Measurements from ENCODE around the gene ZYG11A. TPM values are rescaled to one million over a fixed set of nuclear protein-coding genes. Genes with fewer than 3 reads are reported as not detected.
"Not testable (repeated sequence)": the region's sequence is repeated elsewhere in the genome, so short reads cannot be mapped to it uniquely, and the experiment has no call there.

Gene ZYG11A
- 0.47 TPM for total RNA-seq

DNA sequence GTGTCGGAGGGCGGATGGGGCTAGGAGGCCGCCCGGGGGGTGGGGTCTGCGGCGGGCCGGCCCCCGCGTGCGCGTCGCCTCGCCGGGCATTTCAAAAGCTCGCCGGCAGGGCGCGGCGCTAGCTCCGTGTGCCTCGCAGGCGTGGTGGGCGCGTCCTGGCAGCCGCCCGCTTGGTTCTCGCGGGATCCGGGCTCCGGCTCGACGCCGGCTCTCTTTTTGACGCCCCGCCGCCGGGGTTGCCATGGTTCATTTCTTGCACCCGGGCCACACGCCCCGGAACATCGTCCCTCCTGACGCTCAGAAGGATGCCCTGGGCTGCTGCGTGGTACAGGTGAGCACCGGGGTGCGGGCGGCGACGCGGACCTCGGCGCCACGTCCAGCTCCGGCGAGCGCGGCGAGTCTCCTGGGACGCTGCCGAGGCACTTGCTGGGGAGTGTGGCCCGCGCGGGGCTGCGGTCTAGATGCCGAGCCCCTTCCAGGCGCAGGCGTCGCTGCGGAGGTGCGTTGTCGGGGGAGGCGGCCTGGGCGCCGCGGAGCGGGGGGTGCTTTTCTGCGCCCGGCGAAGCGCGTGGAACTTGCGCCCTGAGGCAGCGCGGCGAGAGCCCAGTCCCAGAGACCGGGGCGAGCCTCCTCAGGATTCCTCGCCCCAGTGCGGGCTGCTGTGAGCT, at the start of gene ZYG11A:
ZYG11A (plus strand) TSS at position 118 of the 668 bp plus-strand sequence; CDS start at position 242, 124 bp downstream.
- DNase-seq: no peak

DNA sequence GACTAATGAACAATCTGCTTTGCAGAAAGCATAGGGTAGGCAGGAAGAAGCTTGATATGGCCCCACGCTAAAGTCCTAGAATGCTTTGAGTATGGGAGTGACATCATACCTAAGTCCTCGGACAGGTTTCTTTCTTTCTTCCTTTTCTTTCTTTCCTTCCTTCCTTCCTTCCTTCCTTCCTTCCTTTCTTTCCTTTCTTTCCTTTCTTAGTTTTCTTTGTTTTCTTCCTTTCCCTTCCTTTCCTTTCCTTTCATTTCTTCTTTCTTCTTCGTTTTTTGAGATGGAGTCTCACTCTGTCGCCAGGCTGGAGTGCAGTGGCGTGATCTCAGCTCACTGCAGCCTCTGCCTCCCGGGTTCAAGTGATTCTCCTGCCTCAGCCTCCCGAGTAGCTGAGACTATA, 48.8 kb upstream of the ZYG11A start:
- not testable (repeated sequence) for DNase-seq

DNA sequence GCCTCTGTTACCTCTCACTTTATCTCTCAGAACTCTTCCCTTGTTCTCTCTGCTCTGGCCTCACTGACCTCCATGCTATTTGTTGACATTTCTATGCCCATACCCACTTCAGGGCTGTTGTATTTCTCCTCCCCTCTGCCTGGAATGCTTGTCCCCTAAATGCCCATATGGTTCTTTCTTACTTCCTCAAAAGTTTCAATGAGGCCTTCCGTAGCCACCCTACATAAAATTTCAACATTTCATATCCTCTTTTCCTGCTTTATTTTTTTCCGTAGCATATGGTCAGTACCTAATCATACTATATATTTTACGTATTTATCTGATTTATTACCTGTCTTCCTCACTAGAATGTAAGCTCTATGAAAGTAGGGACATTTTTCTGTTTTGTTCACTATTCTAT, 47.1 kb upstream of the ZYG11A start:
- DNase-seq: no peak

DNA sequence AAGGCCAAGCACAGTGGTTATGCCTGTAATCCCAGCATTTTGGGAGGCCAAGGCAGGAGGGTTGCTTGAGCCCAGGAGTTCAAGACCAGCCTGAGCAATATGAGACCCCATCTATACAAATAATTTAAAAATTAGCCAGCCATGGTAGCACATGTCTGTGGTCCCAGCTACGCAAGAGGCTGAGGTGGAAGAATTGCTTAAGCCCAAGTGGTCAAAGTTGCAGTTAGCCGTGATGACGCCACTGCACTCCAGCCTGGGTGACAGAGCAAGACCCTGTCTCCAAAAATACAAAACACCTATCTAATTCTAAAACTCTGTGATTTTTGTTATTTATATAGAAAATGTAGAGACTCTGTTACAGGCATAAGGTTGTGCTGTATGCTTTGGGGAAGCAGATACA, 44.2 kb upstream of the ZYG11A start:
- no peak for DNase-seq

DNA sequence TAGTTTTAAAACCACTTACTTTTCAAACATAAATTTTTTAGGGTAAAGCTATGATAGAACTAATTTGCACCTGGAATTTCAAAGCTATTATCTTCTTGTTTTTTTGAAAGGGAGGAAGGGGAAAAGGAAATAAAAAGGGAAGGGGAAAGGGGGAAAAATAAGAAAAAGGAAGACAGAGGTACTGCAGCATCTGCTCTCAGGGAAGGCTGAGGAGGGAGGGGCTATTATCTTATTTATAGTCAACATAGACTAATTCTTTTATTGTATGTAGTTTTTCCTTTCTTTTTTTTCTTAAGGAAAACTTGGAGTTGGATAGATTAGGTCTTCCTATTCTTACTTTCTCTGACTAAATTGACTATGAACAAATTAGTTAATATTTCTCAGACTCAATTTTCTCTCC, 41.5 kb upstream of the ZYG11A start:
- DNase-seq: no peak

DNA sequence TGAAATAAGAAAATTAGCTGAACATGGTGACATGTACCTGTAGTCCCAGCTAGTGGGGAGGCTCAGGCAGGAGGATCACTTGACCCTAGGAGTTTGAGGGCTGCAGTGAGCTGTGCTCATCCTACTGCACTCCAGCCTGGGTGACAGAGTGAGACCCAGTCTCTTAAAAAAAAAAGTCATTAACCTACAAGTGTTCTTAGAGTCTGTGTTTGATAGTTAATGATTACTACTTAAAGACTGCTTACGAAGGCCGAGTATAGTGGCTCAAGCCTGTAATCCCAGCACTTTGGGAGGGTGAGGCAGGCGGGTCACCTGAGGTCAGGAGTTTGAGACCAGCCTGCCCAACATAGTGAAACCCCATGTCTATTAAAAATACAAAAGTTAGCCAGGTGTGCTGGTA, 38.5 kb upstream of the ZYG11A start:
- not testable (repeated sequence) for DNase-seq

DNA sequence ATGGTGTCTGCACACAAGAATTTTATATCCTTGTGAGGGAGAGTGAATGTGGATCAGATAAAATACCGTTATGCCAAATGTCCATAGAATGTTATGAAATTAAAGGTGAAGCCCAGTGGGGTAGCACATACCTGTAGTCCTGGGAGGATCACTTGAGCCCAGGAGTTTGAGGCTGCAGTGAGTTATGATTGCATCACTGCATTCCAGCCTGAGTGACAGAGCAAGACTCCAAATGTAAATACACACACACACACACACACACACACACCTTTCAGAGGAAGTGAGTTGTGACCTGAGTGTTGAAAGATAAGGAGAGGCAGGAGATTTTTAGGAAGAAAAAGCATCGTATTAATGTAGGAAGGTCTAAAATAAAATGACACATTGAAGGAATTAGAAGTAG, 28.1 kb upstream of the ZYG11A start:
- no peak for DNase-seq

DNA sequence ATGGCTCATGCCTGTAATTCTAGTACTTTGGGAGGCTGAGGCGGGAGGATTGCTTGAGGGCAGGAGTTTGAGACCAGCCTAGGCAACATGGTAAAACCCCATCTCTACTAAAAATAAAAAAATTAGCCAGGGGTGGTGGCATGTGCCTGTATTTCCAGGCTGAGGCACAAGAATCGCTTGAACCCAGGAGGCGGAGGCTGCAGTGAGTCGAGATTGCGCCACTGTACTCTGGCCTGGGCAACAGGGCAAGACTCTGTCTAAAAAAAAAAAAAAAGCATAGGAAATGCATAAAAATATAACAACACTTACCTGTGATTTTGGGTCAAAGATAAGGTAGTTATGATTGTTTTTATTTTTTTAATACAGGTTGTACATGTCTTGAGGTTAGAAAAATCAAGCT, 21.7 kb upstream of the ZYG11A start:
- not testable (repeated sequence) for DNase-seq

DNA sequence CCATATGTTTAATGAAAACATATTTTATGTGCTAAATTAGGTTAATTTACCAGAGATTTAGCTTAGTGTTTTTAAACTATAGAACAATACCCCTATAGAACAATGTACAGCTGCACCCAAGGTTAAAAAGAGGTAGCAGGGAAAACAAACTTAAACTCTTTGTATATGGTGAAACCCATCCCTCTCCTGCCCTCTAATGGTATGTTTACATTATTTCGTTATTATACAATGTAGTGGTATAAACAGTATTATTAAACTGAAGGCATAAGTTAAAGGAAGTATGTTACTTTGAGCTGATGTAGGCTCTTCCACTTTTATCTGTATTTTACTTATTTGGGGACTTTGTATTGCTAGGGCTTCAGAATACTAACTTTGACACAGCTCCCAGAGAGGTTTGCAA, 16.7 kb upstream of the ZYG11A start:
- no peak for DNase-seq

DNA sequence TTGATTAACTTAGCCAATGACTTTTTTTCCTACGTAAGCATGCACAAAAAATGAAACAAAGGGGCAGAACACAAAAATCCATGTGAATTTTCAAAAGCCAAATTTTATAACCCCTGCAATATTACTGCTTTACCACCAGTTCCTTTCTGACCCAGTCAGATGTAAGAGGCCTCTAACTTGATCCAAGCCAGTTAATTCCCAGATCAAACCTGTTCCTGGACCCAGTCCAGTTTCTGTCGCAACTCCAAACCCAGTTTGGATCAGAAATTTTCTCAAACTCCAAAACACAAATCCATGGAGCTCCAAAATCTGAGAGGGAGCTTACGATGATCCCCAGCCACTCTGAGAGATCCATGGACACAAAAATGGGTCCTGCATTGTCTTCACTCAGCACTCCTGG, 7.8 kb upstream of the ZYG11A start:
- DNase-seq: no peak

DNA sequence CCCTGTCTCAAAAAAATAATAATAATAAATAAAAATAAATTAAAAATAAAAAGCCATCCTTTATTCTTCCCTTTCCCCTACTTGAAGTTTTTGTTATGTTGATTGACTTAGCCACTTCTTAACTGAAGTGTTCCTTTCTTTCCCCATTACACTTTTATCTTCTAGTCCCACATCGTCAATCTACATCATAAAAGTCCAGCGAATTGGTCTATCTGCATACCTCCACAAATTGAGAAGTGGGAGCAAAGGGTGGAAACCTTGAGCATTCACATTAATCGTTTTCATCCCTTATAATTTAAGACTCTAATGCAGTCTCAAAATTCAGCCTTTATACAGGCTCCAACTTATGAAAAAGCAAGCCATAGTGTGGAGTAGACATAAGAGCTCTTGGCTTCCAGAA, 6.5 kb upstream of the ZYG11A start:
- no peak for DNase-seq

DNA sequence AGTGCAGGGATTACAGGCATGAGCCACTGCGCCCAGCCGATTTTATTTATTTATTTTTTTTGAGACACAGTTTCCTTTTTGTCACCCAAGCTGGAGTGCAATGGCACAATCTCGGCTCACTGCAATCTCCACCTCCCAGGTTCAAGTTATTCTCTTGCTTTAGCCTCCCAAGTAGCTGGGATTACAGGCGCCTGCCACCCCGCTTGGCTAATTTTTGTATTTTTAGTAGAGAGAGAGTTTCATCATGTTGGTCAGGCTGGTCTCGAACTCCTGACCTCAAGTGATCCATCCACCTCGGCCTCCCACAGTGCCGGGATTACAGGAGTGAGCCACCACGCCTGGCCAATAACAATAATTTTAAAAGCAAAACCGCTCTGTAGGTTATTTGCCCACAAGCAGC, 3.4 kb upstream of the ZYG11A start:
- DNase-seq: not testable (repeated sequence)

DNA sequence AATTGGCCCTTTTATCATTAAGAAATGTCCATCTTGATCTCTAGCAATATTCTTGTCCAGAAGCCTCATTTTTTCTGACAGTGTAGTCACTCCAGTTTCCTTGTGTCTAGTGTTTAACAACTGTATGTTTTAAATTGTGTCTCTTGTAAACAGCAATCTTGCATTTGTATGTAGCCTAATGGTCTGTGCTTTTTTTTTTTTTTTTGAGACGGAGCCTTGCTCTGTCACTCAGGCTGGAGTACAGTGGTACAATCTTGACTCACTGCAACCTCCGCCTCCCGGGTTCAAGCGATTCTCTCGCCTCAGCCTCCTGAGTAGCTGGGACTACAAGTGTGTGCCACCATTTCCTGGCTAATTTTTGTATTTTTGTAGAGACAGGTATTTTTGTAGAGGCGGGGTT, 2.6 kb downstream of the ZYG11A start:
- not testable (repeated sequence) for DNase-seq

DNA sequence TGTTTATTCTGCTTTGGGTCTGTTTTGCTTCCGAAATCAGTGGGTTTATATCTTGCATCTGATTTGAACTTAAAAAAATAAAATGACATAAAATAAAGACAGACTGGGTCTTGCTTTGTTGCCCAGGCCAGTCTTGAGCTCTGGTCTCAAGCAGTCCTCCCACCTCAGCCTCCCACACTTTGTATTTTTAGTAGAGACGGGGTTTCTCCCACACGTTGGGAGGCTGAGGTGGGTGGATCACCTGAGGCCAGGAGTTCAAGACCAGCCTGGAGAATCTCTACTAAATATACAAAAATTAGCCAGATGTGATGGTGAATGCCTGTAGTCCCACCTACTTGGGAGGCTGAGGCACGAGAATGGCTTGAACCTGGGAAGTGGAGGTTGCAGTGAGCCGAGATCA, 5.9 kb downstream of the ZYG11A start:
- DNase-seq: no peak

DNA sequence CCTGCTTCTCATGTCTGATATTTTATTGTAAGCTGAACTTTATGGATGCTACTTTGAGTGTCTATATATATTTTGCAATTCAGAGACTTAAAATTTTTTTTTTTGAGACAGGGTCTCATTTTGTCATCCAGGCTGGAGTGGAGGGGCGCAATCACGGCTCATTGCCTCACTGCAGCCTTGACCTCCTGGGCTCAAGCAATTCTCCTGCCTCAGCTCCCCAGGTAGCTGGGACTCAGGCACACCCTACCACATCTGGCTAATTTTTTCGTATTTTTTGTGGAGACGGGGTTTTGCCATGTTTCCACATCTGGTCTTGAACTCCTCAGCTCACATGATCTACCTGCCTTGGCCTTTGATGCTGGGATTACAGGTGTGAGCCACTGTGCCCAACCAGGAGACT, 8.4 kb downstream of the ZYG11A start:
- DNase-seq: no peak

DNA sequence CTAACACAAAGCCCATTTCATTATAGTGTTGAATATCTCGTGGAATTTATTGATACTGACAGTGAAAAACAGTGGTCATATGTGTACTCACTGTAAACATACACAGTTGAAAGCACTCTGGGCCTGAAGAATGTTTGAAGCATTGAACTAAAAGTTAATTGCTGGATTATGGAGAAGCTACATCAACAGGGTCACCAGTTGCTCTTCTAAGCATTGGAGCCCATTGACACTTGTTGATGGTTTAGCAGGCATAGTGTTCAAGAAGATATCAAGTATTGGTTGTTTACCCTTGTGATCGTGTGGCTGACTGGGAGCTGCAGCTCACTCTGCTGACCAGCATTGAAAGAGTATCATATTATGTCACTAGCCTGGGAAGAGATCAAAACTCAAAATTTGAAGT, 10.3 kb downstream of the ZYG11A start:
- no peak for DNase-seq

DNA sequence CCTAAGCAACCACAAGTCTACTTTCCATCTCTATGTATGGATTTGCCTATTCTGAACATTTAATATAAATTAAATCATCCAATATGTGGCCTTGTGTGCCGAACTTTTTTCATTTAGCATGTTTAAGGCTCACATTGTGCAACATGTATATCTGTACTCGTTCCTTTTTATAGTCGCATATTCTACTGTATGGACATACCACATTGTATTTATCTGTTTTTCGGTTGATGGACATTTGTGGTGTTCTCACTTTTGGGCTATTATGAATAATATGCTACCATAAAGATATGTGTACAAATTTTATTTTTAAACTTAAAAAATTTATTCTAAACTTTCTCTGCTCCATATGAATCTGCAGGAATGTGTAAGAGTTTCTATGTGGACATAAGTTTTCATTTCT, 13.0 kb downstream of the ZYG11A start:
- no peak for DNase-seq

DNA sequence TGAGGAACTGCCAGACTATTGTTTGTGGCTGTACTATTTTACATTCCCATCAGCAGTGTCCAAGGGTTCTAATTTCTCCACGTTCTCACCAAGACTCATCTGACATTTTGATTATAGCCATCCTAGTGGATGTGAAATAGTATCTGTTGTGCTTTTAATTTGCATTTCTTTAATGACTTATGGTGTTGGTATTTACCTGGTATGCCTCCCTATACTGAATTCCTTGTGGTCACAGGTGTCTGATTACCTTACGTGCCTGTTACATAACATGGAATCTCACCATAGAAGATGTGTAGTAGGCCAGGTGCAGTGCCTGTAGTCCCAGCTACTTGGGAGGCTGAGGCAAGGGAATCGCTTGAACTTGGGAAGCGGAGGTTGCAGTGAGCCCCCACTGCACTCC, 13.5 kb downstream of the ZYG11A start:
- DNase-seq: no peak

DNA sequence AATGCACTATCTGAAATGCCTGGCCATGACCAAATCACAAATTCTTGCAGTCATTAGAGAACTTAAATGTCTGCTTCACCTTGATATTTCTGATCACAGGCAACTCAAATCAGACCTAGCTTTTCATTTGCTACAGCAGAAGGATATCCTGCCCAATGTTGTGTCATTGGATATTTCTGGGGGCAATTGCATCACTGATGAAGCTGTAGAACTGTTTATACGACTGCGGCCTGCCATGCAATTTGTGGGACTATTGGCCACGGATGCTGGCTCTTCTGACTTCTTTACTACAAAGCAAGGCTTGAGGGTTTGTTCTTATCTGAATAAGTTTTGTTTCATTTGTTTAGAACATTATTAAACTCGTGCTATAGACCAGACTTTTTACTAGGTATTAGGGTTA, 14.9 kb downstream of the ZYG11A start:
- DNase-seq: no peak

DNA sequence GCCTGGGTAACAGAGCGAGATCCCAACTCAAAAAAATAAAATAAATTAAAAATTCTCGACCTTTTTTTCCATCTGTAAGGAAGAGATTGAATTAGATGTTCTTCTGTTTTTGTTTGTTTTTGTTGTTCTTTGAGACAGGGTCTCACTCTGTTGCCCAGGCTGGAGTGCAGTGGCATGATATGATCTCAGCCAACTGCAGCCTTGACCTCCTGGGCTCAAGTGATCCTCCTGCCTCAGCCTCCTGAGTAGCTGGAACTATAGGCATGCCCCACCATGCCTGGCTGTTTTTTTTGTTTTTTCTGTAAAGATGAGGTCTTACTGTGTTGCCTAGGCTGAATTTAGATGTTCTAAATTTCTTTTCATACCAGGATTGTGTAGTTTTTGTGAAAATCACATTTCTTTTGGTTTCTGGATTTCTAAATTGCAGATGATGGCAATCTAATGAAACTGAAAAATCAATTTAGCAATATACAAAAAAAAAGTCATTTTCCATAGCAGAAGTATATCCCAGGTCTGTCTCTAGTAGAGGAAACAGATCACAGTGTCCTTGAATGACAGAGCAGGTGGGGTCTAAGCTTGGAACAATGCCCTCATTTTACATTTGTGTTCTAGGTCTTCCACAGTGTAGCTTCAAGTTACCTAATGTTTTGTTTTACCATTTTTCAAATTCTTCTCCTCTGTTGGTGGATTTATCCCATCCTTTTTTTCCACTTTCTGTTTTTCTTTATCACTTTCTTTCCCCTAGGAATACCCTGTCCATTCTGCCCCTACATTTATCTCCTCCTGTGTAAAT, 20.3 kb downstream of the ZYG11A start:
- DNase-seq: no peak

DNA sequence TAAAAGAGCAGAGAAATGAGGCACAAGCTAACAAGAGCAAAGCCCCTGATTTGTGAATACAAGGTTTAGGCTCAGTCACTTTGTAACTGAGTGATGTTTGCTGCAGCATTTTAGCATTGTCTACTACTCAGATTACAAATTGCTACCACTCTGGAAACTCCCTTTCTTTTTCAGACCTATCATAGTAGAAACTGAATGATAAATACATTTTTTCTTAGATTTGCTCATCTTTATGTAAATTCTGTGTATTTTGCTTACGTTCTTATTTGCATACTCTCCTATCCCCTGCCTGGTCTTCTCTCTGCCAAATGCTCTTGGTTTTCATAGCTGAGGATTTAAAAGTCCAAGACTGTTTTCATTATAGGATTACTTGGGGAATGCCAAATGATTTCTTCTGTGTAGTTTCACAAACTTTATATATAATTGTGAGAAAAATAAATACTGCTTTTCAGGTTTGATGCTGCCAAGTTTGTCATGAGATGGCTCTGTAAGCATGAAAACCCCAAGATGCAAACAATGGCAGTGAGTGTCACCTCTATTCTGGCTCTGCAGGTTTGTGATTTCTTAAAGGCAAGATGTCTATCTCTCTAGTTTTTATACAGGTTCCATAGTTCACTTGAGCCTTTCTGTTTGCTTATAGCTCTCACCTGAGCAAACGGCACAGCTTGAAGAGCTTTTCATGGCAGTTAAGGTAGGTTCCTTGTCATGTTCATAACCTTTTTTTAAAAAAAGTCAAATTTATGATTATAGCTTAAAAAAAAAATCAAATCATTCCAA, 24.7 kb downstream of the ZYG11A start:
- DNase-seq: no peak

DNA sequence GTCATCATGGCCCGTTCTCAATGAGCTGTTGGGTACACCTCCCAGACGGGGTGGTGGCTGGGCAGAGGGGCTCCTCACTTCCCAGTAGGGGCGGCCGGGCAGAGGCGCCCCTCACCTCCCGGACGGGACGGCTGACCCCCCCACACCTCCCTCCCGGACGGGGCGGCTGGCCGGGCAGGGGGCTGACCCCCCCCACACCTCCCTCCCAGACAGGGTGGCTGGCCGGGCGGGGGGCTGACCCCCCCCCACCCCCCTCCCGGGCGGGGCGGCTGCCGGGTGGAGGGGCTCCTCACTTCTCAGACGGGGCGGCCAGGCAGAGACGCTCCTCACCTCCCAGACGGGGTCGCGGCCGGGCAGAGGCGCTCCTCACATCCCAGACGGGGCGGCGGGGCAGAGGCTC, 27.2 kb downstream of the ZYG11A start:
- DNase-seq: not testable (repeated sequence)

DNA sequence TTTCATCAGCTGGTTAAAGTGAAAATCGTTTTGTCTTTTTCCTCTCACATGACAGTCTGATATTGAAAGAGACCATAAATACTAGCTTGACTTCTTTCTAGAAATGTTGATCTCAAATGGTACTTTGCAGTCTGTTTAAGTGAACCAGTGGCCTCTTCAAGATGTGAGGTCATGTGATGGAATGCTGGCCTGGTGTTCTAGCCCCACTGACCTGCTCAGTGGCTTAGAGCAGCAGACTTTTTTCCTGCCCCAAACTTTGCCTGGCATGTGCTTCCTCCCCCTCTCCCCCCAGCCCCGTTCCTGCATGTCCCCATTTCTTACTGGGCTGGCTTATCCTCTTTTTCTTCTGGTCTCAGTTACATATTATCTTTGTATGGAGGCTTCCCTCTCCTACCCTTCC, 34.3 kb downstream of the ZYG11A start:
- no peak for DNase-seq
